Measurements from ENCODE around the gene CALHM1. TPM values are rescaled to one million over a fixed set of nuclear protein-coding genes. Genes with fewer than 3 reads are reported as not detected.

The CALHM1 gene
- total and polyA plus RNA-seq, 2 of the 8 experiments (the other 6 are each of a cell fraction or from before 2014, with no cell fraction given) = 0.29 to 0.34 TPM

DNA sequence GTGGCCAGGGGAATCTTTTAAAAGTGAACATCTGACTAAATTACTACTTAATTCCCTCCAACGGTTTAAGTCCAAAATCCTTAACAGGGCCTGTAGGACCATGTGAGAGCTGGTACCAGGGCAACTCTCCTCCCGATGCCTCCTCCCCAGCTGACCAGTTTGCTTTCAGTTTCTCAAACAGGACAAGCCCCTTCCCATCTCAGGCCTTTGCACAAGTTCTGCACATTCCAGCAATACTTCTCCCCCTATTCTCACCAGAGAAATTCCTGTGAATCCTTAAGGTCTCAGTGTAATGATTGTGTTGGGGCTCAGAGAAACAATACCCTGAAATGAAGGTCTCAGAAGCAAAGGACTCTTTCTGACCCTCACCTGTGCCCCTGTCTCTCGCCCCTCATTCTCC is 8.0 kb upstream of the CALHM1 start:
- H3K14ac ChIP-seq (ENCODE audit: insufficient read length) = no peak overlapping the region
- no peaks in the 10 kb centered on the region for H3K27me3 ChIP-seq (replicated peaks in 1 of 4; ENCODE audit: control insufficient read depth in 3 of 4, extremely low read depth in 1 of 4, insufficient read depth in 3 of 4, low read length in 3 of 4)
- no peak overlapping the region for H2BK20ac ChIP-seq (ENCODE audit: low read length)
- H3K79me2 ChIP-seq (ENCODE audit: control insufficient read depth in 1 of 2, insufficient read depth in 2 of 2, low read length in 2 of 2) = no peaks in the 10 kb centered on the region
- H4K20me1 ChIP-seq (replicated peaks in 1 of 2; ENCODE audit: control insufficient read depth in 1 of 2, insufficient read depth in 2 of 2, low read length in 2 of 2) = no peaks in the 10 kb centered on the region
- H3K36me3 ChIP-seq (ENCODE audit: control insufficient read depth in 2 of 4, insufficient read depth in 4 of 4, low read length in 3 of 4) = no peaks in the 10 kb centered on the region
- no peak overlapping the region for H4K8ac ChIP-seq (ENCODE audit: extremely low read depth, insufficient read depth, low read length)
- no peak overlapping the region for H3K4ac ChIP-seq (replicated peaks; ENCODE audit: insufficient read length, low read depth, low read length)
- no peak overlapping the region for H2BK120ac ChIP-seq (replicated peaks; ENCODE audit: low read depth, low read length)
- no peak overlapping the region for H2AK5ac ChIP-seq (ENCODE audit: low read depth, low read length)
- no peak overlapping the region for H3K4me3 ChIP-seq (ENCODE audit: extremely low read depth in 1 of 4, insufficient read depth in 2 of 4, low read depth in 3 of 4, low read length in 4 of 4)
- no peak overlapping the region for H2AFZ ChIP-seq (ENCODE audit: low read length)
- H3K56ac ChIP-seq (replicated peaks; ENCODE audit: insufficient read length, low read depth, low read length) = no peak overlapping the region
- DNase-seq (ENCODE audit: low read depth in 1 of 2, low spot score in 2 of 2) = no peak
- no peak overlapping the region for H2BK5ac ChIP-seq (ENCODE audit: low read depth, low read length)
- no peak overlapping the region for H4K5ac ChIP-seq (ENCODE audit: insufficient read length, low read depth, low read length)
- no peak overlapping the region for H3K9ac ChIP-seq (replicated peaks in 1 of 4; ENCODE audit: extremely low read depth in 1 of 4, low read depth in 3 of 4, low read length in 3 of 4)
- no peak overlapping the region for H3K27ac ChIP-seq (ENCODE audit: low read depth, low read length)
- H2BK12ac ChIP-seq (ENCODE audit: low read depth, low read length) = no peak overlapping the region
- no peaks in the 10 kb centered on the region for H3K79me1 ChIP-seq (ENCODE audit: low read depth, low read length)
- no peak overlapping the region for H2BK15ac ChIP-seq (ENCODE audit: low read length)
- no peak for FAIRE-seq
- no peak overlapping the region for H4K91ac ChIP-seq (replicated peaks; ENCODE audit: insufficient read length, low read length)
- WGBS, 2 experiments (ENCODE audit: extremely low coverage in 1 of 2, insufficient coverage in 1 of 2, insufficient read length in 1 of 2, insufficient replicate concordance in 2 of 2, low coverage in 1 of 2, low lambda C conversion rate in 2 of 2, missing lambda C conversion rate in 1 of 2) = 89% methylated on average over 3 of the region's 3 CpGs; no CpG with 5 or more reads in 1 of the 2 experiments
- H3K23me2 ChIP-seq (ENCODE audit: low read depth, low read length) = no peaks in the 10 kb centered on the region; the same call in 1 of the 2 replicates
- H3K18ac ChIP-seq (ENCODE audit: extremely low read depth, low read length) = no peak overlapping the region
- ChIA-PET POLR2A (ENCODE audit: partially characterized antibody) (interaction anchor here (1.8 kb wide), 1 partner anchor 12 kb away, joined by 4 read pairs; no protein-coding TSS in a partner anchor), CTCF (ENCODE audit: partially characterized antibody) (interaction anchor here (1.4 to 2.9 kb wide), 3 partner anchors 10 to 25 kb away, joined by 4 to 23 read pairs (median 11); no protein-coding TSS in a partner anchor)
- H3K4me1 ChIP-seq (replicated peaks in 1 of 4; ENCODE audit: control insufficient read depth in 3 of 4, insufficient read depth in 4 of 4, low read length in 3 of 4) = peaks cover 0 to 6% (median 0%) of the 10 kb centered on the region in 4 experiments; a peak in 1 of 7 replicates
- no peak overlapping the region for H3K4me2 ChIP-seq (ENCODE audit: insufficient read depth in 1 of 2, low read depth in 2 of 2, low read length in 2 of 2)
- TF ChIP-seq TBP (IDR thresholded peaks at IDR 0.05; ENCODE audit: low read depth, low read length) (no peak), CBX5 (IDR thresholded peaks at IDR 0.05; ENCODE audit: low read depth, low read length) (no peak), CEBPB (IDR thresholded peaks at IDR 0.05; ENCODE audit: low read depth, low read length) (no peak), MAX (IDR thresholded peaks at IDR 0.05) (no peak), HDAC2 (IDR thresholded peaks at IDR 0.05; ENCODE audit: borderline replicate concordance in 1 of 2, low read depth in 2 of 2, low read length in 2 of 2) (no peak), ZNF274 (IDR thresholded peaks at IDR 0.05; ENCODE audit: borderline replicate concordance, extremely low read depth, low read length) (no peak), POLR2A (IDR thresholded peaks at IDR 0.05; ENCODE audit: control extremely low read depth in 1 of 2, low read depth in 2 of 2, low read length in 2 of 2) (no peak), CHD1 (IDR thresholded peaks at IDR 0.05; ENCODE audit: low read depth, low read length) (no peak)
- no peaks in the 10 kb centered on the region for H3K9me3 ChIP-seq (ENCODE audit: insufficient read depth in 2 of 2, low read depth in 1 of 2, low read length in 1 of 2)
- no peak overlapping the region for H3K23ac ChIP-seq (ENCODE audit: insufficient read length)

Measured in H1 (cell line).